ENCODE results near the gene PTPN7. TPM values are rescaled to one million over a fixed set of nuclear protein-coding genes. Genes with fewer than 3 reads are reported as not detected.

The PTPN7 gene
- total and polyA plus RNA-seq, 10 of the 15 experiments (the other 5 are each of a cell fraction or from before 2014, with no cell fraction given), result 7.9 to 117 (median 102) TPM

DNA sequence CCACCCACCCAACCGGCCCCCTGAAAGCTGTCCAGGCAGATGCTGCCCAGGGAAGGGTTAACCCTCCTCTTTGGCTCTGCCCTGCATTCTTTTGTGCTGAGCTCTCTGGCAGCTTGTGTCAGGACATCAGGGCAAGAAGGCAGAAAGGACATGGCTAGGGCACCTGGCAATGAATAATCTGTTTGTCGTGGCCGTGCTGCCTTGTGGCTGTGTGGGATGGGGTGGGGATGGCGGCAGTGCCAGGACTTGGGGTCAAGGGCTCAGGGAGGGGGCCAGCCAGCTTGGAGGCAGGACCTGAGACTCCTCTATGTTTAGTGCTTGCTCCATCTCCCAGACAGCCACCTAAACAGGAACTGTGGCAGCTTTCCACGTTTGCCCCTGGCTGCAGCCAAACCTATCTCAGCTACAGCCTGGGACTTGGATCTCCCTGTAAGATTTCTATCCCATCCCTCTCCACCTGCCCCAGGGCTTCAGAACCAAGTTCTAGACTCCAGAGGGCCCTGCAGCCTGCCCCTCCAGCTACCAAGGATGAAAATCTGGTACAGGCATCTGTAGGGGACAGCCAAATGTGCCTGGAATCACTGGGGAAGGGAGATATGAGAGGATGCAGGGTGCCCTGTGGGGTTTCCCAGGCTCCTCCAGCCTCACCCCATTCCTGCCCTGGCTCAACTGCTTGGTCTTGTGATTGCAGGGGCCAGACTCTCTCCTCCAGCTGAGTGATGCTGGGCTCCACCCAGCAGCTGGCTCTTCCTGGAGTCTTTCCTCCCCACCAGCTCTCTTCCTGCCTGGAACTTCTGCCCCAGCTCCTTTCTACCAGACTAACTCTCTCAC, 47.3 kb downstream of the PTPN7 start:
- Histone ChIP-seq H3K27ac (ENCODE audit: control insufficient read depth, insufficient read depth) (no peak overlapping the region), H3K9ac (ENCODE audit: control insufficient read depth, insufficient read depth, low read length) (no peak overlapping the region), H3K36me3 (ENCODE audit: control insufficient read depth in 2 of 2, insufficient read depth in 2 of 2, low read length in 1 of 2) (no peaks in the 10 kb centered on the region), H3K4me3 (no peak overlapping the region), H3K27me3 (replicated peaks in 1 of 2; ENCODE audit: control insufficient read depth in 2 of 2, insufficient read depth in 2 of 2, low read length in 1 of 2) (no peaks in the 10 kb centered on the region), H4K20me1 (ENCODE audit: control insufficient read depth, insufficient read depth) (no peaks in the 10 kb centered on the region), H2AFZ (ENCODE audit: control insufficient read depth, low read depth, low read length) (0 out of 2 replicates have a peak overlapping the region, but pooled peaks have one; percentile 17), H3K4me2 (ENCODE audit: control insufficient read depth, insufficient read depth) (peak overlapping the region; percentile 25; the same call in 1 of the 2 replicates), H3K79me2 (ENCODE audit: control insufficient read depth, insufficient read depth, low read length) (no peaks in the 10 kb centered on the region), H3K4me1 (ENCODE audit: control insufficient read depth, insufficient read depth, low read length) (peaks cover 14% of the 10 kb centered on the region), H3K9me3 (replicated peaks; ENCODE audit: control insufficient read depth, insufficient read depth, low read length) (no peaks in the 10 kb centered on the region)
- RAD21 ChIA-PET (ENCODE audit: unreplicated experiment), result interaction anchor here (1.0 to 3.7 kb wide), 3 partner anchors 78 to 235 kb away, joined by 3 to 59 read pairs (median 6); partner anchors contain the start of gene ELF3
- no TSS peak for BruUV-seq (replicated peaks)
- no peak for DNase-seq (ENCODE audit: low read depth, low spot score)
- no peak for FAIRE-seq
- intact Hi-C loops (cut with micrococcal nuclease; ENCODE audit: unreplicated experiment), result no loop called here
- POLR2A ChIA-PET, result interaction anchor here (0.9 to 1.7 kb wide), 2 partner anchors 70 to 103 kb away, joined by 3 to 8 read pairs; partner anchors contain the start of gene ELF3
- 27% methylated on average over 5 of the region's 5 CpGs for WGBS (ENCODE audit: insufficient coverage, insufficient replicate concordance, low lambda C conversion rate, missing lambda C conversion rate)
- peak; percentile 24 for ATAC-seq
- TF ChIP-seq, protein P1, sequence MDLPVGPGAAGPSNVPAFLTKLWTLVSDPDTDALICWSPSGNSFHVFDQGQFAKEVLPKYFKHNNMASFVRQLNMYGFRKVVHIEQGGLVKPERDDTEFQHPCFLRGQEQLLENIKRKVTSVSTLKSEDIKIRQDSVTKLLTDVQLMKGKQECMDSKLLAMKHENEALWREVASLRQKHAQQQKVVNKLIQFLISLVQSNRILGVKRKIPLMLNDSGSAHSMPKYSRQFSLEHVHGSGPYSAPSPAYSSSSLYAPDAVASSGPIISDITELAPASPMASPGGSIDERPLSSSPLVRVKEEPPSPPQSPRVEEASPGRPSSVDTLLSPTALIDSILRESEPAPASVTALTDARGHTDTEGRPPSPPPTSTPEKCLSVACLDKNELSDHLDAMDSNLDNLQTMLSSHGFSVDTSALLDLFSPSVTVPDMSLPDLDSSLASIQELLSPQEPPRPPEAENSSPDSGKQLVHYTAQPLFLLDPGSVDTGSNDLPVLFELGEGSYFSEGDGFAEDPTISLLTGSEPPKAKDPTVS (IDR thresholded peaks at IDR 0.05; ENCODE audit: low read depth, low read length), result no peak
- TF ChIP-seq, protein P2, sequence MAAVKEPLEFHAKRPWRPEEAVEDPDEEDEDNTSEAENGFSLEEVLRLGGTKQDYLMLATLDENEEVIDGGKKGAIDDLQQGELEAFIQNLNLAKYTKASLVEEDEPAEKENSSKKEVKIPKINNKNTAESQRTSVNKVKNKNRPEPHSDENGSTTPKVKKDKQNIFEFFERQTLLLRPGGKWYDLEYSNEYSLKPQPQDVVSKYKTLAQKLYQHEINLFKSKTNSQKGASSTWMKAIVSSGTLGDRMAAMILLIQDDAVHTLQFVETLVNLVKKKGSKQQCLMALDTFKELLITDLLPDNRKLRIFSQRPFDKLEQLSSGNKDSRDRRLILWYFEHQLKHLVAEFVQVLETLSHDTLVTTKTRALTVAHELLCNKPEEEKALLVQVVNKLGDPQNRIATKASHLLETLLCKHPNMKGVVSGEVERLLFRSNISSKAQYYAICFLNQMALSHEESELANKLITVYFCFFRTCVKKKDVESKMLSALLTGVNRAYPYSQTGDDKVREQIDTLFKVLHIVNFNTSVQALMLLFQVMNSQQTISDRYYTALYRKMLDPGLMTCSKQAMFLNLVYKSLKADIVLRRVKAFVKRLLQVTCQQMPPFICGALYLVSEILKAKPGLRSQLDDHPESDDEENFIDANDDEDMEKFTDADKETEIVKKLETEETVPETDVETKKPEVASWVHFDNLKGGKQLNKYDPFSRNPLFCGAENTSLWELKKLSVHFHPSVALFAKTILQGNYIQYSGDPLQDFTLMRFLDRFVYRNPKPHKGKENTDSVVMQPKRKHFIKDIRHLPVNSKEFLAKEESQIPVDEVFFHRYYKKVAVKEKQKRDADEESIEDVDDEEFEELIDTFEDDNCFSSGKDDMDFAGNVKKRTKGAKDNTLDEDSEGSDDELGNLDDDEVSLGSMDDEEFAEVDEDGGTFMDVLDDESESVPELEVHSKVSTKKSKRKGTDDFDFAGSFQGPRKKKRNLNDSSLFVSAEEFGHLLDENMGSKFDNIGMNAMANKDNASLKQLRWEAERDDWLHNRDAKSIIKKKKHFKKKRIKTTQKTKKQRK (IDR thresholded peaks at IDR 0.05; ENCODE audit: low read depth, low read length), result no peak
- TF ChIP-seq ZNF622 (IDR thresholded peaks at IDR 0.05) (no peak), NFYB (IDR thresholded peaks at IDR 0.05; ENCODE audit: insufficient read depth, low read depth, low read length) (no peak), FOXK2 (IDR thresholded peaks at IDR 0.05) (no peak), POLR2A (IDR thresholded peaks at IDR 0.05; ENCODE audit: low read depth, low read length) (no peak), CBX5 (IDR thresholded peaks at IDR 0.05; ENCODE audit: low read depth) (no peak)
- TF ChIP-seq, protein P3, sequence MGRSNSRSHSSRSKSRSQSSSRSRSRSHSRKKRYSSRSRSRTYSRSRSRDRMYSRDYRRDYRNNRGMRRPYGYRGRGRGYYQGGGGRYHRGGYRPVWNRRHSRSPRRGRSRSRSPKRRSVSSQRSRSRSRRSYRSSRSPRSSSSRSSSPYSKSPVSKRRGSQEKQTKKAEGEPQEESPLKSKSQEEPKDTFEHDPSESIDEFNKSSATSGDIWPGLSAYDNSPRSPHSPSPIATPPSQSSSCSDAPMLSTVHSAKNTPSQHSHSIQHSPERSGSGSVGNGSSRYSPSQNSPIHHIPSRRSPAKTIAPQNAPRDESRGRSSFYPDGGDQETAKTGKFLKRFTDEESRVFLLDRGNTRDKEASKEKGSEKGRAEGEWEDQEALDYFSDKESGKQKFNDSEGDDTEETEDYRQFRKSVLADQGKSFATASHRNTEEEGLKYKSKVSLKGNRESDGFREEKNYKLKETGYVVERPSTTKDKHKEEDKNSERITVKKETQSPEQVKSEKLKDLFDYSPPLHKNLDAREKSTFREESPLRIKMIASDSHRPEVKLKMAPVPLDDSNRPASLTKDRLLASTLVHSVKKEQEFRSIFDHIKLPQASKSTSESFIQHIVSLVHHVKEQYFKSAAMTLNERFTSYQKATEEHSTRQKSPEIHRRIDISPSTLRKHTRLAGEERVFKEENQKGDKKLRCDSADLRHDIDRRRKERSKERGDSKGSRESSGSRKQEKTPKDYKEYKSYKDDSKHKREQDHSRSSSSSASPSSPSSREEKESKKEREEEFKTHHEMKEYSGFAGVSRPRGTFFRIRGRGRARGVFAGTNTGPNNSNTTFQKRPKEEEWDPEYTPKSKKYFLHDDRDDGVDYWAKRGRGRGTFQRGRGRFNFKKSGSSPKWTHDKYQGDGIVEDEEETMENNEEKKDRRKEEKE (IDR thresholded peaks at IDR 0.05), result no peak
- TF ChIP-seq, protein P4, sequence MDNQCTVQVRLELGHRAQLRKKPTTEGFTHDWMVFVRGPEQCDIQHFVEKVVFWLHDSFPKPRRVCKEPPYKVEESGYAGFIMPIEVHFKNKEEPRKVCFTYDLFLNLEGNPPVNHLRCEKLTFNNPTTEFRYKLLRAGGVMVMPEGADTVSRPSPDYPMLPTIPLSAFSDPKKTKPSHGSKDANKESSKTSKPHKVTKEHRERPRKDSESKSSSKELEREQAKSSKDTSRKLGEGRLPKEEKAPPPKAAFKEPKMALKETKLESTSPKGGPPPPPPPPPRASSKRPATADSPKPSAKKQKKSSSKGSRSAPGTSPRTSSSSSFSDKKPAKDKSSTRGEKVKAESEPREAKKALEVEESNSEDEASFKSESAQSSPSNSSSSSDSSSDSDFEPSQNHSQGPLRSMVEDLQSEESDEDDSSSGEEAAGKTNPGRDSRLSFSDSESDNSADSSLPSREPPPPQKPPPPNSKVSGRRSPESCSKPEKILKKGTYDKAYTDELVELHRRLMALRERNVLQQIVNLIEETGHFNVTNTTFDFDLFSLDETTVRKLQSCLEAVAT (IDR thresholded peaks at IDR 0.05), result no peak
- CTCF ChIA-PET, result interaction anchor here (1.0 to 10.5 kb wide), 6 partner anchors 23 to 217 kb away, joined by 4 to 171 read pairs (median 9); partner anchors contain the start of gene ELF3
- SMC1A ChIA-PET (ENCODE audit: uncharacterized antibody, unreplicated experiment), result interaction anchor here (1.0 to 4.1 kb wide), 7 partner anchors 74 to 226 kb away, joined by 3 to 36 read pairs (median 5); partner anchors contain the start of gene ELF3
- in situ Hi-C loops (cut with MboI), result no loop called here
